ENCODE data around the gene PKNOX2.

- TF ChIP-seq CTCF (IDR thresholded peaks at IDR 0.05; ENCODE audit: insufficient read depth, low read length) = no peak
- TF ChIP-seq POLR2AphosphoS5 (IDR thresholded peaks at IDR 0.05; ENCODE audit: low read depth) = no peak
- no peak for TF ChIP-seq REST (IDR thresholded peaks at IDR 0.05; ENCODE audit: insufficient replicate concordance, low read depth)
Measured at GRCh38 chr11:125262194-125262829, 97.8 kb downstream of the PKNOX2 start.
